NCI-H345 (cell line): ENCODE measurements around the gene LSAMP.
A peak's percentile ranks its signal among the peaks of the same experiment; 100 is the strongest.

Source experiments
- DNase-seq: peaks from one replicate; lab custom pipeline; 2025; lab: John Stamatoyannopoulos, UW

LSAMP gene

DNA sequence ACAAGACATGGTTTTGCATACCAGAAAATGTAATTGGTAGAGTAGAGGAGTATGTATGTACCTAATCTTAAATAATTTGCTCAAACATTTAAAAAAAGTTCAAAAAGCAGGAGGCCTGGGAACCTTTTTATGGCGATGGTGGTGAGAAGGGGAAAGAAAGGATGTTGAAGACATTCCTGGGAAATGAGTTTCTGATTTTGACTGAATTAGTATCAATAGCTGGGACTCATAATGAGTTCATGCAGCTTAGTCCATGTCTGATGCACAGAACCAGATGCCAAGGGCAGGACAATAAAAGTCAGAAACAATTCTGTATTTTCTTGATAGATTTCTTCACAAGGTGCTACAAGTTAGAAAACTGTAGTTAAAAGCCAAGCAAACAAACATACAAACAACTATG is 426.6 kb downstream of the LSAMP start:
- DNase-seq = no peak

DNA sequence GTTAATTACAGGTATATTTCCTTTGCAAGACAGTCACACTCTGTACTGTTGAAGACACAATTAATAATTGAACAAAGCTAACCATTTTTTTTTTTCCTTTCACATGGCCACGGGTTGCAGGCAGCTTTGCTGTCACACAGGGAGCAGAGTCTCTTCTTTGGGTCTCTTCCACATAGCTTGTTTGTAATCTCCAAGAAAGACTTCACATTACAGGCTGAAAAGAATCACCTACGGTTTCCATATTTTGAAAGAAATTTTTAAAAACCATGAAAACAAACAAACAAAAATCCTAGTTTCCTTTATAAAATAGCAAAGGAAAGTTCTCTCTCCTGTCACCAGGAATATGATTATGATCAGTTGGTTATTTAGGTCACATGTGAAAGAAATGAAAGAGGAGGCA is 429.4 kb downstream of the LSAMP start:
- DNase-seq = no peak

DNA sequence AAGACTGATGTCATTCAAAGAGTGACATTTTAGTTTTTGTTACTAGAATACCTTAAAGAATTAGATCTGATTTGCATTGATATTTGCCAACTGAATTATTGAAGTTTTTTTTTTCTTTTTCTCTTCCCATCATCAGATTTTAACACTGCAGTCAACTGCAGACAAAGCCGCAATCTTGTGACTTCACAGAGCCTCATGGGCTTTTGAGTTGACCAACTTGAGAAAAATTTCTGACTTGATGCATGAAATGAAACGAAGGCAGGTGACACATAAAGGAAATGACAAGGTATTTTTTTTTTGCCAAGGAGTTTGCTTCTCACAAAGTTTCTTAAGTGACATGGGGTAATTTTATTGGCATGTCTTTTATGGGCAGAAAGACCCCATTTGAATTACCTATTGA is 438.3 kb downstream of the LSAMP start:
- no peak for DNase-seq

DNA sequence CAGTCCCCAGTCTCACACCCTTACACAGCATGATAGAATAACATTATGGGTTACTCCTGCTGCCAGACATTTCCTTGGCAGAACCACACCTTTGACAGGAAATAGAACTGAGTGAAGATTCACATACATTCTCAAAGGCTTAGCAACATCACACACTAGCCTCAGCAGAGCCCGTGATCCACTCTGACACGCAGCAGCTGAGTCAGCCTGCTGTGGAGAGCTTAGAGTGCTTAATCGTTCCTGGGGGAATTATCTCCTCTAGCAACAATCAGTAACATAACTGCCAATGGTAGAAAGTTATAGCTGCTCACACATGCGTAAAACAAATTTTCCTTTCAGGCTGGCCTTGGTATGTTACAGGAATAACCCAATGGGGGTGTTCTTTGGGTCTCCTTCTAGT is 439.9 kb downstream of the LSAMP start:
- no peak for DNase-seq

DNA sequence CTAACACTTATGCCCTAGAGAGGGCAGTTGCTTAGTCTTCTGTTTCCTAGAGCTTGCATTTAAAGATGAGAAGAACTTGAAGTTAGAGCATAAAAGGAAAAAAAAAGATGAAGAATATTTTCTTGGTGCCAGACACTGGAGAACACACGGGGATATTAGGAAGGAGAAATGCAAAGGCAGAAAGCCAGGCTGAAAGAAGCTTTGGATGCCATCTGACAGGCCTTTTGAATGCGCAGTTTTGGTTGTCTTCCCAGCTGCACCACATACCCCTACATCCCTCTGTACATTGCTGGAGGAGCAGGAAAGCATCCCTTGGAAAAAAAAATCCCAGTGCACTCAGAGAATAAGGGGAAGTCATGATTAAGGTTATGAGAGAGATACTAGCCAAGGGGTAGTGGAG is 443.1 kb downstream of the LSAMP start:
- no peak for DNase-seq

DNA sequence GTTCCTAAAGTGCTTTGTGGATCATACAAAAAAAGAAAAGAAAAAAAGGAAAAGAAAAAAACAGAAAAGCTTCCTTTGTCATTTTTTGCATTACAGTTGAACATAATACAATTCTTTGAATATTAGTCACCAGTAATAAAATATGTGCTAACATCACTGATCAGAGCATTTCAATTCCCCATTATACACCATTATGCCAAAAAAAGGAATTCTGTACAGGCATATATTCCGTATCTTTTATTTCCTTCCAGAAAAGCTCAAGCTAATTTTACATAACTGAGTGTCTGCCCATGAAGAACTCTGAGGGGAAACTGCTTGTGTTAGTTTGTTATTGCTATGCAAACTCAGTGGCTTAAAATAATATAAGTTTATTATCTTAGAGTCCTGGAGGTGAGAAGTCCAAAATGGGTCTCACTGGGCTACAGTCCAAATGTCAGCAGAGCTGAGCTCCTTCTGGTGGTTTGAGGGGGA is 444.1 kb downstream of the LSAMP start:
- no peak for DNase-seq

DNA sequence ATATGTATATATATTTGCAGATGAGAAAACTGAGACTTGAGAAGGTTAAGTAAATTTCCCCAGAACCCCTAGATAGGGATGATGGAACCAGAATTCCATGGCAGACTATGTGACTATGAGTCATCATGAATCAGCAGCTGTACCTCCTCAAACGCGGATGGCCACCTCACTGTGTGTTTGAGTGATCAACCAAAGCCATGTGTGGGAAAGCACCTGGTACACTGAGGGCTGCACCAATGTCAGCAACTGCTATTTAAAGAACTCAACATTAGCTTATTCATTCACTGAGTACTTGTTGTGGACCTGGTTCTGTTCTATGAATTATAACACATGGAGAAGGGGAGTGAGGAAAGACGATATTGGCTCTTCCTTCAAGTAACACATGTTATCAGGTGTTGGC is 445.0 kb downstream of the LSAMP start:
- DNase-seq = no peak

DNA sequence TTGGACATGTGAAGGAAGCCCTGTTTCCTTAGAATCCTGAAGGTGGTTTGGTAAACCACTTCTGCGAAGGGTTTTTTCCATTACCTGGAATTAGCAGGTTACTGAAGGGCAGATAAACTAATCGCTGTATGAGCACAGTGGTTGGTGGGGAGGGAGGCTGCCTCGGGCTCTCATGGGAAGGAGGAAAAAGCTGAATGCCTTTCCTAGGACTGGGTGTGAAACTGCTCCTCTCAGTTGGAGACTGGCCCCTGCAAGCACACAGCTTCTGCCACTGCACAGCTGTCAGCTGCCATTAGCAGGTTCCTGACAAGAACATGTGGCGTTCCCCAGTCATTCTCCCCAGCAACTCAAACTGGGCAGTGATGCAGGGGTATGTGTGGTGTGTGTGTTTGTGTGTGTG is 445.7 kb downstream of the LSAMP start:
- DNase-seq = no peak

DNA sequence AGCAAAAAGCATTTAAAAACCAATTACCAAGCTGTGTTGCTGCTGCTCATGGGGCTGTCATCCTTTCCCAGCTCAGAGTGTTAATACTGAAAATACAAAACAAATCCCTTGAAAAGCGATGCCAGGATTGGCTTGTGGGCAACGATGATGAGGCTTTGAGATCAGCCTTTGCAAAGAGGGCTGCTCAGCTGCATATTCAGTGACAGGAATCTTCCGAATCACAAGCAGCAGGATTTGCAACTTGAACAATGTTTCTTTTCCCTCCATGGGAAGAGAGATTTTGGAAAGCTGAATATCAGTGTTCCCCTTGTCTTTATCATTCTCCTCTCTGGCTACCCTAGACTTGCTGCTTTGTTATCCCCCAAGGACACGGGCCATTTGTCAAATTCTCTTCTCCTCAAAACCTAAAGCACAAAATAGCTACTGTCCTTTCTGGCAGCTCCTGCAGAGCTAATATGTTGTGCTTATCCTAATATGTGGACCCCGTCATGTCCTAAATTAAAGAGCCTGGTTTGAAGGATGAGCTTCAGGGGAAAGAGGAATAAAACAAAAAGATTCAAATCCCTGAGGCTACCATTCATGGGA is 446.2 kb downstream of the LSAMP start:
- DNase-seq = no peak

DNA sequence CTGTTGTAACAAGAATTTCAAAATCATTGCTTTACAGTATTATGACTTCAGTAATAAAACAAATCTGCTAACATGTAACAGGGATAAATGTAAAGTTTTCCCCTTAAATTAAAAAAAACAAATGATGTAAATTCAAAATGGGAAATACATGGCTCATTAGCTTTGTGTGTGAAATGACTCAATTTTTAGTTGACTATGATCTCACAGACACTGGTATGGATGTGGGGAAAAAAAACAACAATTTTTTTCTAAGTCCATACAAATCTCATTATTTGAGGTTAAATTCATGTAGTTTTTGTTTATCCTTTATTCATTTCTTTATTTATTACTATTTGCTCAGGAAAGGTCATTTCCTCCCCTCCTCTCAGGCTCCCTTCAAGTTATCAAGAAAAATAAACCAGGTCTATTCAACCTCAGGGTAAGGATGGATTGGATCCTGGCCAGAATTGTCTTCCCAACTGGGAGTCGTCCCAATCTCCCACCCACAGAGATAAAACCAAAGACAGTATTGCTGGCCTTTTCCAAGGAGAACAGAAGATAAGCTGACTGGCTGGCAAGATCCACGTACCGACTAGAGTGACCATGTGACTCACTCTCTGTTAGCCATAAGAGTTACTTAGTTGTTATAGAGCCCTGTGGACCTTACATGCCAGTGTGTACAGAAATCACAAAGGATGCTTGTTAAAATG is 448.7 kb downstream of the LSAMP start:
- DNase-seq = no peak

DNA sequence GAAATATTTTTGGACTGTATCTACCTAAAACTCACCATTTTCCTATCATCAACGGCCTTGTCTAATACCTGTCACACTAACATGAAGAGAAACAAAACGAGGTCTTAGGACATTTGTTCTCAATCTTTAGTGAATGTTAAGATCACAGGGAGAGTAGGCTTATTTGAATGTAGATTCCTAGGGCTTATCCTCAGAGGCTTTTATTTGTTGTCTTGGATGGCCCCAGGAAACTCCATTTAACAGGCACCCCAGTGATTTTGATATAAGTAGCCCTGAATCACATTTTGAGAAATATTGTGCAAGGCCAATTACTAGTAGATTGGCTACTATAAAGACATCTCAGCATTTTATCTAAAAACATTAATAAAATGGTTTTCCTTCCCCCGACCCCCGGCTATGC is 454.6 kb downstream of the LSAMP start:
- no peak for DNase-seq

DNA sequence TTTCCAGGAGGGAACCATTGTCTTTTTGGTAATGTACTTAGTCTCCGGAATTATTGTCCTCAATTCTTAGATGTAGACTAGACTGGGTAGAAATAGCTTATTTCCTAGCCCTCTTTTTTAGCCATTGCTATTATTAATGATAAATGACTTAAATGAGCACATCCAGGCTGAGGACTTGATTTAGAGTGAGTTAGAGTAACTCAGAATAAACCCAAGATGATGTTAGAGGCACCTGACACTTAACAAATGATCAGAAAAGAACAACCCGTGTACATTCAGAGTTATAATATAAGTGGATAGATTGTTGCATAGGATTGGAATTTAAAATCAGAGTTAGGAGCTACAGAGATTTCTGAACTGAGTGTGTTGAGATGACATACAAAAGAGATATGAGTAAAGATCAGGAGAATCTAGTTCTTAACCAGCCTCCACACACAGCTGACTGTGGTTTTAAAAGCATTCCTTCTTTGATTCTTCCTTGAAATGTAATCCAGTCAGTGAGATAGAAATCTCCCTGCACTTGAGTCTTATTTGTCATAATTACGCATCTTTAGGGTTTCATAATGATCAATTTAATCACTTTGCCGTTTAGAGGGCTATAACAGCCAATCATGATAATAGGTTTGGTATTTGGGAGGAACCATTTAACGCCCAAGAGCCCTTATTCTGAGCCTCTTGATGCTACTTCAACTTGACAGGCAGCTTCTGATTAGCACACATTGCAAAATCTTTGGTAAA is 455.4 kb downstream of the LSAMP start:
- no peak for DNase-seq

DNA sequence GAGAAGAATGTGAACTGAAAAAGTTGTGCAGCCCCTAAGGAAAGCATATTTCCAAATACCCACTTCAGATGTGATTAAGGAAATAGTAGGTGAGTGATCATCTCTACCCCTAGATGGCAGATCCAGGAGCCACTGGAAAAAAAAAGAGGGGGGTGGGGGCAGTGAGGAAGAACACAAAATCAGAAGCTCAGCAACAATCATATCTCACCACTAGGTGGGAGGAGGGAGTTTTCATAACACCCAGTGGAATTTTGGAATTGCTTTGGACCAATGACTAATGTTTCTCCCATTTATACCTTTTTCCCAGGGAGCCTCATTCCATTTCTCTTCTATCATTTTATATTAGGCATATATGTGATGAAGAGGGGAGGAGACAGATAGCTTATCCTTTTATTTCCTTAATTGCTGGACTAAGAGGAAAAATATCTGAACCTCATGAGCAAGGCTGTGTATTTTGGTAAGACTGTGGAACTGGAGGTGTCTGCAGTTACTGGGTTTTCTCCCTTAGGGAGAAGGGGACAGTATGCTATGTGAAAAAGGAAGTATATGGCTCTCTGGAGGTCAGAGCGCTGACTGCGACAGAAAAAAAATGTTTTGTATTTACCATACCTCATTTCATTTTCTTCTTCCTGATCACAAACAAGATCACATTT is 458.6 kb downstream of the LSAMP start:
- DNase-seq = no peak

DNA sequence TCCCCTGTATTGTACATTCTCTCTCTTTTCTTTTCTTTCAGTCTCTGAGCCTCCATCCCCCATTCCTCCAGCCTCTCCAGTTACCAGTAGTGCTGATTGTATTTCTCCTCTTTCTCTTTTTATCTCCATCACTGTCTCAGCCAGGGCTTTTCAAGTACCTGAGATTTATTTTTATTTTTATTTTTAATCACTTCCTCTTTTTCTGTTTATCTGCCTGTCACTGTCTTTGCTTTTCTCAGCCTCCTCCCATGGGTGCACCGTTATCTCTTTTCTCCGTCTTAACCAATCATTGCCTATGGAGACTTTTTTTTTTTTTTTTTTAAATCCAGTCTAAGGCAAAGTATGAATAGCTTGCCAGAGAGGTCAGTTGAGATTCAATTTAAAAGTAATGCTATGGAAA is 462.7 kb downstream of the LSAMP start:
- no peak for DNase-seq

DNA sequence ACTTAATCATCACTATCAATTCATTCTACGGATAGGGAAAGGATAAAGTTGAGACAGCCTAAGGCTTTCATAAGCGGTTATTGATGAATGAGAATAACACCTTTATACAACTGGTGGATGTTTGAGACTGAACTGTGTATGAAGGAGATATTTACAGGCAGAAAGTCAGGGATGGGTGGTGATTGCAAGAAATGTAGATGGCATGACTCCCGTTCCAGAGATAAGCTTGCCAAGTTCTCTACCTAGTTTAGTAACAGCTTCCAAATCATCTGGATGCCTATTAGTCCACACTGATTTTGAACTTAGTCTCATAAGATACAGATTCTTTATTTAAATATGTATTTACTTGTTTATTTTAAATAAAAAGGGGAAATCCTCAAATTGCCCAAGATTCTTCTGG is 463.2 kb downstream of the LSAMP start:
- DNase-seq = no peak

DNA sequence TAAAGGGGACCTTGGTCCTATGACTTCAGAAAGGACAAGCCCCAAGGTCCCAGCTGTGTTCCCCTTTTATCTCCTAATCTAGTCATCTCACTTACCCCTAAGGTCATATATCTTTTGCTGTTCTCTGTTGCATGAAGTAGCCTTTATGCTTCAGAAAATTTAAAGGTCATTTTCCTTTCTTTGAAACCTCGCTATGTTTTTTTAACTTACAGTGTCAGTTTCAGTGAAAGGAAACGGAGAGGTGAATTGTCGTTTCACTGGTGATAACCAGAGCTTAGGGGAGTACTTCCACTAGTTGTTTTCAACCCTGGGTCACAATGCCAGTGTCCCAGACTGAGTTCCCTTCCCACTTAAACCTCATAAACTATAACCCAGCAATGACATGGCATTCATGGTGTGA is 464.6 kb downstream of the LSAMP start:
- no peak for DNase-seq

DNA sequence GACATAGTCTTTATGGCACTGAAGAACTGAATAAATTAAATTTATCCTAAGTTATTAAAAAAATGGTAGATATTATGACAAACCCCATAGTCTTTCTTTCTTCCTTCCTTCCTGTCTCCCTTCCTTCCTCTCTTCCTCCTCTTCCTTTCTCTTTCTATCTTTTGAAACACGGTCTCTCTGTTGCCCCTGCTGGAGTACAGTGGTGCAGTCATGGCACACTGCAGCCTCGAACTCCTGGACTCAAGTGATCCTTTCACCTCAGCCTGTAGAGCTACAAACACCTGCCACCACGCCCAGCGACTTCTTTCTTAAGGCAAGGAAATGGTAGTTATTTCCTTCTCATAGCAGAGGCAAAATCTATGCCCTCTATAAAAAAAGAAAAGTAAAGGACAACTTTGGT is 467.4 kb downstream of the LSAMP start:
- DNase-seq = no peak

DNA sequence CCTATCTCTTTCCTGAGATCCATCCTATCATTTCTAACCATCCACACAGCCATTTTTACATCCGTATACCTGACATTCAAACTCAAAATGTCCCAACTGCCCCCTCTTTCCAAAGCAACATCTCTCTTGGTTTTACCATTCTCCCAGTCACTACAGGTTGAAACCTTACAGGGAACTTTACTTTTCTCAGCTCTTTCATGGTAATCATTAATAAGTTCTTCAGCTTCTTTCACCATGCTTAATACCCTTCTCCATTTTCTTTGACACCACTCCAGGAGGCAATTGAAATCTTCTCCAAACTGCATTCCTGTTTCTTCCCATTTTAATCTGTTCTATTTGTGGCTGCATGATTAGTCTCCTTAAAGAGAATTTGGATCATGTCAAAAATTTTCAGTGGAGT is 469.5 kb downstream of the LSAMP start:
- no peak for DNase-seq

DNA sequence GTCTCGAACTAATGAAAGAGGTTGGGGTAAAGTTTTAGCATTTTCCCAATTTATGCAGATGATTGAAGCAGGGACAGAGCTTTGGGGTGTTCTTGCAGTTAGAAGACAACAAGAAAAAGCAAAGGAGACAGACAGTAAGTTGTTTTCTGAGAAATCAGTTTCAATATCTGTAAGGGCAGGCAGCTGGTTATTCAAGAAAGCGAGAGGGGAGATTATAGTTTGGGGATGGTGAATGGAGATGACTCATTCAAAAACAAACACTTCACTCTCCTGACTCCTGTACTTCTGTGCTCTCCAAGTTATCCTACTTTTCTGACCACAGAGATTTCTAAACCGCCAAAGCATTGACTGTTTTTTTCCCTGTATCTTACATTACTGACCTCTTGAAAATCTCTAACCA is 469.9 kb downstream of the LSAMP start:
- peak; percentile 41 for DNase-seq

DNA sequence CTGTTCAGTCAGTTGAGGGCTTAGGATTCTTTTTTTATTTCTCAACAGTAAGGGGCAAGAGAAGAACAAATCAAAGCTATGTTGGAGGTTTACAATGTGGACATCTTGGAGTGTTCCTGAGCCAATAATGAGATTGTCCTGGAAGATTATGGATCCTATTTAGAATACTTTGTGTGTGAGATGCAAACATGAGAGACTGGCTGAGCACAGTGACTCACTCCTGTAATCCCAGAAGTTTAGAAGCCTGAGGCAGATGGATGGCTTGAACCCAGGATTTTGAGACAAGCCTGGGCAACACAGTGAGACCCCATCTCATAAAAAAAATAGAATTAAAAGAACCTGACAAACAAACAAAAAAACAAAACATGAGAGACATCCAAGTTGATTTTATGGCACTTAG is 470.3 kb downstream of the LSAMP start:
- DNase-seq = no peak

DNA sequence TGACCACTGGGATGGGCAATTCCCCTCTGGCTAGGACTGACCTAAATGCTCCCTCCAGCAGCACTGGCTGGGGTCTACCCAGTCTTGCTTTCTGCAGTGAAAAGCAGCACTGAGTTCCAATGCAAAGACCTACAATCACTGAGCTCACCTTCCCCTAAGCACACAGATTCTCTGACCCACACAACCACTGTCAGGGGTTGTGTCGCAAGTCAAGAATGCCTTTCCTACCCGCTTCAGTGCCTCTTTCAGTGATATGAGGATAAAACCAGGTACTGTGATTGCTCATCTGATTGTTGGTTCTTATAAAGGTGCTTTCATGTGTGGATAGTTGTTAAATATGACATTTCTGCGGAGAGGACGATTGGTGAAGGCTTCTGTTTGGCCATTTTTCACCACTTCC is 476.4 kb downstream of the LSAMP start:
- no peak for DNase-seq

DNA sequence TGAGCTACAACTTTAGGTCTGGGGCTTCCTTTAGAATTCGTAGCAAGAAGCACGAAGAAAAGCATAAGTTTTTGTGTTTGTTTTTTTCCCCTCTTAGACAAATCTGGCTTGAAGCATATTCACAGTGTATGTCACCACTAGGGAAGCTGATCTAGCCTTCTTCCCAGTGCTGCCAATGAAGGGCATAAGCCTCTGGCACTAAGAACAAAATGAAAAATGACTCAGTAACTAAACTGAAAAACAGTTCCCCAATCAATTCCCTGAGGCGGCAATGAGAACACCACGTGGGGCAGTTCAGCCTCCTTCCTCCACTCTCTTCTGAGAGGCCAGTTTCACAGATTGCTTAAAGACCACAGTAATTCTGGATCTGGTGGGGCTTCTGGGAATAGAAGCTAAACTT is 483.9 kb downstream of the LSAMP start:
- DNase-seq = no peak

DNA sequence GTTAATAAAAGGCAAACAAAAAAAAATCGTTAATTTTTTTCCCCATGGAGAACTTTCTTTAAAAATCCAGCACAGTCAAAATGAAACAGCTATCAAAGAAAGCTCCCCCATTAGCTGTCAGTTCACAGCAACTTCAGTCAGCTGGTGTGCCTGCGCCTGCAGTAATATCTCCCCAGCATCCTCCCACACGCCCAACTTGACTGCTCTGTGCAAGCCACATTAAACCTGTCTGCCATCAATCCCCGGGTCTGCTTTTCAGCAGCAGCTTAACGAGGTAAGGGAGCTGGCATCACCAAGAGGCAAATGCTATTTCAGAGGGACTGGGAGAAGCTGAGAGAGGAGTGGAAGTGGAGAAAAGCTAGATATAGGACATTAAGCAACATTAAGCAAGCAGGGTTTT is 484.5 kb downstream of the LSAMP start:
- DNase-seq = no peak
